ENCODE results near the gene IGF2R.
"Not testable (repeated sequence)": the region's sequence is repeated elsewhere in the genome, so short reads cannot be mapped to it uniquely, and the experiment has no call there.

IGF2R gene

DNA sequence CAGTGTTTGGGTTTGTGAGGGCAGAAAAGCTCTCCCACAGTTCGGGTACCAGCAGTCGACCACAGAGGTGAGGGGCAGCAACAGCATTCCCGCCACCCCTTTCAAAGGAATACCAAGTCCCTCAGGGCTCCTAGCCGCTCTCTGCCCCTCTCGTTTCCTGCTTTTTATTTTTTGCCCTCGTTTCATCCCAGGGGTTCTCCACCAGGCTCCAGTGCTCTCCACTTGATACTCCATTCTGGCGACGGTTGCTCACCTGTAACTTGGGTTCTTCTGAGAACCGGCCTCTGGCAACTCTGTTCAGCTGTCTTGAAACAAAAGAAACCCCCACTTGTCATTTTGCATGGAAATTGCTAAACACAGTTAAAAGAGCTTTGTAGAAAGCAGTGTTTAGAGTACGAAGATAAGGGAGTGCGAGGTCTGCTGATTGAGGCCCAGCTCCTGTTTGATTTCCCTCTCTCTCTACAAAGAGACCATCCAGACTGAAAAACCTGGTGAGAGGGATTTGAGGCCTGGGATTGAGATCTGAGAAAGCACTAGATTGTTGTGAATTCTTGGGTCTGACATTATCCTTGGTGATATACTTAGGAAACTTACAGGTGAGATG lies 28.7 kb downstream of the IGF2R start:
- no peak for DNase-seq

DNA sequence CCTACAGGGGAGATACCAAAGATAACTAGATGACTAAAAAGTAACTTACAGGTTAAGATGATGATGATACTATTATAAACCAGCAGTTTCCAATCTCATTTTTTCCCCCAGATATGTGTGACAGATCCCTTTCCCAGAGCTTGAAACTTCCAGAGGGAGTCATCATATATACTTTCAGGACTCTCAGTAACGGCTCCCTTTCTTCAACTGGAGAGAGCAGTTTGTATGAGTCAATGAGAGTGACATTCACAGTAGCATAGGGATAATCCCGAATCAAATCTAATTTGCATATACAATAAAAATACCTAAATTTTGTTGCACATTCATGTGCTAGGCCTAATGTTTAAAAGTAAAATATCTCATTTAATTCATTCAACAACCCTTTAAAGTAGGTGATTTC lies 29.7 kb downstream of the IGF2R start:
- DNase-seq, result no peak

DNA sequence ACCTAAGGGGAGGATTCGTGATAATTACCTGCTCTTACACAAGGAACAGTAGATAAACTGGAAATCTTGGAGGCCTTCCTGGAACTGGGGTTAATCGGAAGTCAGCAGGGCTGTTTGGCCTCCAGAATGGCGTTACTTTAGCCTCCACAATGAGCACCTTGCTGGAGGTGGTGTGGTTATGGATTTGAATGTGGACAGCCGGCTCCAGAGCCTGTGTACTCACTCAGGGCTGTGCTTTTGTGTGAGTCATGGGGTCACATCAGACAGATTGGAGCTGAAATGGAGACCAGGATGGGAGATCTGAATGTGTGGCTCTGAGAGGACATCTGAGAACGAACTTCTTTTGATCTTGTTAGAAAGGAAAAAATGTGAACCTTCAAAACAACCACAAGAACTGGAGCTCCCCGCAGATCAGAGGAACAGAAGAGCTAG lies 30.4 kb downstream of the IGF2R start:
- no peak for DNase-seq

DNA sequence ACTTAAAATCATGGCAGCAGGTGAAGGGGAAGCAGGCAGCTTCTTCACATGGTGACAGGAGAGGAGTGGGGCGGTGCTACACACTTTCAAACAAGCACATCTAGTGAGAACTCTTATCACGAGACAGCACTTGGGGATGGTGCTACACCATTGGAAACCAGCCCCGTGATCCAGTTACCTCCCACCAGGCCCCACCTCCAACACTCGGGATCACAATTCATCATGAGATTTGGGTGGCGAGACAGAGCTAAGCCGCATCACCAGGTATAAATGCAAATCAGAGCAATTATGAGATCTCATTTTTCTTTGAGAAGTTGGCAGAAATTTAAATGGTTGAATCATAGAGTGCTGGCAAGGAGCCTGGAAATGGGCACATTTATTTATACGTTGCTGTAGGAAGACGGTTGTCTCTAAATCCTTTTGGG lies 31.4 kb downstream of the IGF2R start:
- no peak for DNase-seq

DNA sequence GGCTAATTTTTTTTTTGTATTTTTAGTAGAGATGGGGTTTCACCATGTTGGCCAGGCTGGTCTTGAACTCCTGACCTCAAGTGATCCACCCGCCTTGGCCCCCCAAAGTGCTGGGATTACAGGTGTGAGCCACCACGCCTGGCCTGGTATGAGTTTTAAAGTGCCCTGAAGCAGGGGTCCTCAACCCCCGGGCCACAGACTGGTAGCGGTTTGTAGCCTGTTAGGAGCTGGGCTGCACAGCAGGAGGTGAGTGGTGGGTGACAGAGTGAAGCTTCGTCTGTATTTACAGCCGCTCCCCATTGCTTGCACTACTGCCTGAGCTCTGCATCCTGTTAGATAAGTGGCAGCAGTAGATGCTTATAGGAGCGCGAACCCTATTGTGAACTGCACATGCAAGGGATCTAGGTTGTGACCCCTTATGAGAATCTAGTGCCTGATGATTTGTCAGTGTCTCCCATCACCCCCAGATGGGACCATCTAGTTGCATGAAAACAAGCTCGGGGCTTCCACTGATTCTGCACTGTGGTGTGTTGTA lies 32.1 kb downstream of the IGF2R start:
- DNase-seq, result not testable (repeated sequence)

DNA sequence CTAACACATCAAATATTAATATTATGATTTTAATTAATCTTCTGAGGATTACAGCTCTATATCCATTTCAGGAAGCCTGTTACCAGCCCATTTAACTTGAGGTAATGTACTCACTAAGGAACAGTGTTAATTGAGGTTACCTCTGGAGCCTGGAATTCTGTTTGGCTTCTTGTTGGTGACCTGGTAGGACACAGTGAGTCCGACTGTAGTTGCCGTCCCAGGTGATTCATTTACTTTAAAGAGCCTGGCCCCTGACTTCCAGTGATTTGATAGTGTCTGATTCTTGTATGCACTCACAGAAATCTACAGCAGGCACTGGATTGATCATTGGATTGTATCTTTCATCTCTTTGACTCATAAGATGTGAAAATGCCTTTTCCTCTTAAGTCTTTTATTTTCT lies 34.0 kb downstream of the IGF2R start:
- DNase-seq, result no peak

DNA sequence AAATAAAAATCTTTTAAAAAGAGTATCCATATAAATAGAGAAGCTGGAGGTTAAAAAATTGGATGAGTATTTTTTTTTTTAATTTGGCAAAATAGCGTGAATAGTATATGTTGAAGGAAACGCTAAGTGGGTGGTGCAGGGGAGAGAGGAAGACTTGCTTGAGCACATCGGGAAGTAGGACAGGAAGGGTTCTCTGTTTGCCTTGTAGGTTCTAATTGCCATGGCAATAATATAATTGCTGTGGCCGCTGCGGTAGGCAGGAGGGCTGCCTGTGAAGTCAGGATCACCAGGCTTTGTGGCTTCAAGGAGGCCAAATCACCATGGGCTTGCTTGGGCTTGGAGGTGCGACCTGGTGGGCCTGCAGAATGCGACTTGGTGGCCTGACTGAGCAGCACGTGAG lies 35.1 kb downstream of the IGF2R start:
- DNase-seq, result no peak

DNA sequence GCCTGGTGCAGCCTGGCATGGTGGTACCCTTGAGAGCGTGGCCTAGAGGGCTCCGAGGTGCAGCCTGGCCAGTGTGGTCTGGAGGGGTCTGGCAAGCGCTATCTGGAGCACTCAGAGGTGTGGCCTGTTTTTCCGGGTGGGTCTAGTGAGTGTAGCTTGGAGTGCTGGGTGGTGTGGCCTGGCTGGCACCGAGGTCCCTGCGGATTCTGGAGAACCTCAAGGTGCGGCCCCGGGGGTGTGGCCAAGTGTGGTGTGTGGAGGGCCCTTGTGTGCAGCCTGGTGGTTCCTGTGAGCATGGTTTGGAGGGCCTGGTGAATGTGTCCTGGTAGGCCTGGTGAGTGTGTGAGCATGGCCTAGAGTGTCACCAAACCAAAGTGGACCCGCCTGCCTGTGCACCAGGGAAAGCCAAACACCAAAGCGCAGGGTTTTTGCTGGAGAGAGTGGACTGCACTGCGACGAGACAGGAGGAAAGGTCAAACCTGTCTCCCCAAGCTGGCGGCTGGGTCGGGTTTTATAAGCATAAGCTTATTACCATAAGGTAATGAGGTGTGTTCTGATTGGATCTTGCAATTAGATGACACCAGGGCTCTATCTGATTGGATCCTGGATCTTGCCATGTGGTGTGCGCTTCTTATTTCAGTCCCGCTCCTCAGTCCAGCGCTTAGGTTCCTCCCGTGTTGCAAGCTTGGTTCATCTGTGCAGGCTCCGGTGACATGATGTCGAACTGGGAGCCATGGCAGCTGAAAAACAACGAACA lies 35.7 kb downstream of the IGF2R start:
- no peak for DNase-seq

DNA sequence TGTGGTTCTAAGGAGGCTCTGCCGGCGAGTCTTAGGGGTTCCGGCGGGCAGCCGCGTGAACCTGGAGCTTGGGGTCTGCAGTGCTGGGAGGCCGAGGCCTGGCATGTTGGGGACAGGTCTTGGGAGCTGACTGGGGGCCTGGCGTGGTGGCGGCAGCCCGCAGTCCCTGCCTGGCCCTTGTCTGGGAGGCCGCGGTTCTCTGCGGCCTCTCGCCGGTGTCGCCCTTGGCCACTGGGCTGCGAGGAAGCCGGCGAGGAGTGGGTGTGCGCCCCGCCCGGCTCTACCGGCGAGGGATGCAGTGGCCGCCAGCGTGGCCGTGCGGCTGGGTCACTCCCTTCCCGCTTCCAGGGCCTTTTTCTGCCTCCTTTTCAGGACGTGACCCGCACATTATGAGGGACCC lies 36.3 kb downstream of the IGF2R start:
- DNase-seq, result no peak

DNA sequence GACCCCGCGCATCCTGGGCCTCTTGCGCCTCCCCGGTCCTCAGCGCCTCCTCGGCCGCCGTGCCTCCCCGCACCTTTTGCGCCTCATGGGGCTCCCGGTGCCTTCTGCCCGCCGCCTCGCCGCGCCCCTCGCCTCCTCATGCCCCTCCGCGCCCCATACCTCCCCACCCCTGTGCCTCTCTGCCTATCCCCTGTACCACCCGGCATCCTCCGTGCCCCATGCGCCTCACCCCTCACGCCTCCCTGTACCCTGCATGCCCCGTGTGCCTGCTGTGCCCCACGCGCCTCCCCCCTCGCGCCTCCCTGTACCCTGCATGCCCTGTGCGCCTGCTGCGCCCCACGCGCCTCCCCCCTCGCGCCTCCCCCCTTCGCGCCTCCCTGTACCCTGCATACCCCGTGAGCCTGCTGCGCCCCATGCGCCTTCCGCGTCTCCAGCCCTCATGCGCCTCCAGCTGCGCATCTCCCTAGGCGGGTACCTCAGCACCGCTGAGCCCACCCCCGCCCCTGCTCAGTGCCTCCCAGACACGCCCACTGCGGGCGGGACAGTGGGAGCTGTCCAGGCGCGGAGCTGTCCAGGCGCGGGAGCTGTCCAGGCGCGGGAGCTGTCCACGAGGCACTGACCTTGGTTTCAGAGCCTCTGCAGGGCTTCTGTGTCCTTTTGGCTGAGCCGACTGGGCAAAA lies 37.1 kb downstream of the IGF2R start:
- no peak for DNase-seq

DNA sequence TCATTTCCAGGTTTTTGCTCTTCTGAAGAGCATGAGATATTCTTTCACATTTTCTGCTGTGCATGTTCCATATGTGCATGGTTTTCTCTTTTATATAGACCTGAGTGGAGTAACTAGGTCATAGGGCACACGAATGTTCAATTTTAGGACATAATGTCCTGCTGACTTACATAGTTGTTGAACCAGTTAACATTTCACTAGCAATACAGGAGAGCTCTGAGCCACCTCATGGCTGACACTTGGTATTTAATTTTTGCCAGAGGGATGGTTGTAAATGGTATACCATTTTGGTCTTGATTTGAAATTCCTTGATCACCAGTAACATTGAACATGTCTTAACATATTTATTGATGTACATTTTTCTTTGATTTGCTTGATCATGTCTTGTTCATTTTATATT lies 38.3 kb downstream of the IGF2R start:
- no peak for DNase-seq

DNA sequence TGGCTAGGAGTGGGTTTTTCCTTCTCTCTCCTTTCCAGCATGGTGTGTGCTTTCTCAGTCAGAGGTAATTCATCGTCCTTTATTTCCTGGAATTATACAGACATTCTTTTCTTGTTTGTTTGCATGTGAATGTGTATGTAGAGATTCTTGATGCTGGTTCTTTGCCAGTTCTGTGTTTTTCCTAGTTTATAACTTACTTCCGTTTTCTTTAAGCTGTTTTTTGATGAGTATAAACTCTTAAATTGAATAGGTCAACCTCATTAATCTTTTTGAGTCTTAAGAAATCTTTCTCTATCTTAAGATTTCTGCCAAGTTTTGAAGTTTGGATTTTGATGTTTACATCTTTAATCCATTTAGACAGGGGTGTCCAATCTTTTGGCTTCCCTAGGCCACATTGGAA lies 38.7 kb downstream of the IGF2R start:
- DNase-seq, result no peak

DNA sequence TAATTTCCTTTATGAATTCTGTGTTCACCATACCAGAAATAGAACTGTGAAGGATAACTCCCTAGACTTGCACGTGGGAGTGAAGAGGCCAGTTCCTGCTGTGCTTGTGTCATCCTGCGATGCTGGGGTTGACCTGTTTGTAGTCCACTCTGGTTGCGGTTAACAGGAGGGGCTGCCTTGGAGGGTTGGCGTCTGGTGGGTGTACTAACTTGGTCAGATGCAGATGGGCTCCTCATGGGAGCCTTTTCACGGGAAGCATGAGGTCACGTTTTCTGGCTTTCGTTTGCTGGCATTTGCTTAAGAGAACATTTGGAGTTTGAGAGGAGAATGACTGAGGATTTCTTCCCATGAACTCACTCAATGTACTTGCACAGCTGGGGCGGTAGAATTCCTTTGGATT lies 41.2 kb downstream of the IGF2R start:
- DNase-seq, result no peak

DNA sequence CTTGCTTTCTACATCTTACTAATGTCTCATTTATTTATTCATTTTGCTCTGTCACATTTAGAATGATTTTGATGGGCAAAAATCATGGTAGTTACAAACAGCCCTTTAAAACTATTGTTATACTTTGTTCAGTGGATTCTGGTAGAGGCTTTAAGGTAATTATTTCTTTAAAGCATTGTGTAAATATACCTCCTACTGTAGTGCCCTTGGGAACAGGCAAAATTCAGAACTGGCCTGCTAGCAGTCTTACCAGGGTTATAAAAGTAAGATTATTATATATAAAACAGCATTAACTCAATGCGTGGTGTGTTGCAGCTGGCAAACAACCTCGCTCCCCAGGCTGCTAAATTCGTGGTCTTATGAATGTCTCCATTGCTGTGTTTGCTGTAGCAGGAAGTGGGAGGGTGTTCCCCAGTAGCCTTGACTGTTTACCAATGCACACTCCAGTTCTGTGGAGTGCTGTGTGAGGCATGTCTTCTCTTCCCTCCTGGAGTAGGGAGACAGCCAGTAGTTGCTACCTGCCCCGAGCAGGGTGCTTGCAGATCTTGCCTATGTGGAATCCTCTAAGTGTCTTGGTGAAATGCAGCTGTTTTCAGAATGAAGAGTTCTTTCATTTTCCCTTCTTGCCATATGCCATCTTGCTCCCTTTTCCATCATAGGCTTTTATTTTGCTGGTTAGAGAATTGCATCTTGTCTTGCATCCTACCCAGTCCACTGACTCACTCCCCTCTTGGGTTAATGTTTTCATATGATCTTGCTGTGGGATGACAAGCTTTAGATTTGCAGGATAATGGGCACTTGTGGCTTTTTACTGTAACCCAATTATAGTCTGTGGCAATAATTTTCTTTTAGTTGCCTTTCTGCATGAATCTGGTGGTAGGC lies 45.3 kb downstream of the IGF2R start:
- no peak for DNase-seq

DNA sequence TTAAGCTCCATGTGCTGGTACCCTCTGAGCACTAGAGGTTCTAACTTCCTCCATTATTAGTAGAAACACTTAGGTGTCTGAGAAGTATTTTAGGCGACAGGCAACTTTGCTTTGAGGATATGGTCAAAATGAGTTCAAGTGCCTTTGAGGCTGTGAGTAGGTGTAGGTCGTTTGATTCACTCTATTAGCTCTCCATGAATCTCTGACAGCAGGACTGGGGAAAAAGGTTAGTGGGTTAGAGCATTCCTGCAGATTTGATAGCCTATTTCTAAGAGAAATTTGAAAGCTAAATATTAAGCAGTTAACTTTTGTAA lies 45.9 kb downstream of the IGF2R start:
- no peak for DNase-seq

DNA sequence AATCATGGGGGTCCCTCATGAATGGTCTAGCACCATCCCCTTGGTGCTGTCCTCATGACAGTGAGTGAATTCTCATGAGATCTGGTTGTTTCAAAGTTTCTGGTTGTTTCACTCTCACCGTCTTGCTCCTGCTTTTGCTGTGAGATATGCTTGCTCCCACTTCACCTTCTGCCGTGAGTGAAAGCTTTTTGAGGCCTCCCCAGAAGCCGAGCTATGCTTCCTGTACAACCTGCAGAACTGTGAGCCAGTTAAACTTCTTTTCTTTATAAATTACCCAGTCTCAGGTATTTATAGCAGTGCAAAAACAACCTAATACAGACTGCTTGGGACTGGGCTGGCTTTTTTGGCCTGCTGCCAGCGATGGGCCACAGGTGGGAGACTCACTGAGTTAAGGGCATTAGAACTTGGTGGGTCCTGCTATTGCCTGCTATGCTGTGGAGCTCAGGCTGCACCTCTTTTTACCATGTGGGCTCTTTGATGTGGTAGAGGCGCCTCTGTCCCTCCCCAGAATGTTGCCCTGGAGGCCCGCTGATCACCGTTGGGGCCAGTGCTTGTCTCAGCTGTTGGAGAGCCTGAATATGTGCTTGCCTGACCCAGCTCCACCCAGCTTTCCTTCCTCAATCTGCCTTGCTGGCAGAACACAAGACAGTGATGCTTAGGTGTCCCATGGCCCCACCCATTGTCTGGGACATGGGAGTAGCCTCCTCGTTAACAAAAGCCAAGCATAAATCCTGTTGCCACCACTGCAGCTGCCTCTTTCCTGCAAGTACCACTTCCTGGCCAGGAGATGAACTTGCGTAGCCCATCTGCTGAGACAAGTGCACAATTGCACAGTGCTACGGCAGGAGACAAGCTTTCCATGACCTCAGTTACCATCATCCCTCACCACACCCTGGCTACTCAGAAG lies 47.1 kb downstream of the IGF2R start:
- DNase-seq, result no peak

DNA sequence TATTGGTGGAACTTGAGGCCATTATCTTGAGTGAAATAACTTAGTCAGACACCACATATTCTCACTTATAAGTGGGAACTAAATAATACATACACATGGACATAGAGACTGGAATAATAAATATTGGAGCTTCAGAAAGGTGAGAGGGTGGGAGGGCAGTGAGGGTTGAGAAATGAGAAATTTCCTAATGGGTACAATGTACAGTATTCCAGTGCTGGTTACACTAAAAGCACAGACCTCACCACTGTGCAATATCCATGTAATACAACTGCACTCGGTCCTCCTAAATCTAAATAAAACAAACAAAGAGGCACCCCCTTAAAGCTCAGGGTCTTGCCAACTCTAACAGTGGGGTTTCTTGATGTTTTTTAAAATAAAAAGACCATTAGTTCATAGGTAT lies 53.2 kb downstream of the IGF2R start:
- no peak for DNase-seq

DNA sequence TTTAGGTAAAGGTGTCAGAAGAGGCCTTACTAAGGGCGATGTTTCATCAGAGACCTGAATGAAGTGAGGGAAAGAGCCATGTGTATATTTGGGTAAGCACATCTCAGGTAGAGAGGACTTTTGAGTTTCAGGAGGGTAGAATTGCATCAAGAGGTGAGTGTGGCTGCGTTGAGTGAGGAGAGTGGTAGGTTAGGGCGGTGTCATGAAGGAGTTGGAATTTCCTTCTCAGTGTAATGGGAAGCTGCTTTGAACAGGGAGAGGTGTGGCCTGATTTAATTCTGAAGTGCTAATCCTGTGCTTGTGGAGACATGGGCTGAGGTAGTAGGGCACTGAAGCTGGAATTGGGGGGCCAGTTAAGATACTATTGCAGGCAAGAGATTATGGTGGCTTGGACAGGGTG lies 53.9 kb downstream of the IGF2R start:
- DNase-seq, result no peak

DNA sequence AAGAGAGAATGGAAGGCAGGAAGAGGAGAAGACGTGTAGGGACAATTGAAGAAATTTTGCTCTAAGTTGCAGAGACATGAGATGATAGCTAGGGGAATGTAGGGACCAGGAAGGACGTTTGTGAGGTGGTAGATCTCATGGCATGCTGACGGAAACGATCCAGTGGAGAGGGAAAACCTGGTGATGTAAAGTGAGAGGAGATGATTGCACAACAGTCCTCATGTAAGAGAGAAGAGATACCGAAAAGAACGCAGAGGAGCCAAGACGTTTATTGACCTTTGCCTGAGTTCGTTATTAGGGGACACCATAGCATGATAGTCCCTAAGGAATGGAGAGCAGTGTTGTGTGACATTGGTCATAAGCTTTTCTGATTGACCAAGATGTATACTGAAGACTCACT lies 55.3 kb downstream of the IGF2R start:
- DNase-seq, result no peak

DNA sequence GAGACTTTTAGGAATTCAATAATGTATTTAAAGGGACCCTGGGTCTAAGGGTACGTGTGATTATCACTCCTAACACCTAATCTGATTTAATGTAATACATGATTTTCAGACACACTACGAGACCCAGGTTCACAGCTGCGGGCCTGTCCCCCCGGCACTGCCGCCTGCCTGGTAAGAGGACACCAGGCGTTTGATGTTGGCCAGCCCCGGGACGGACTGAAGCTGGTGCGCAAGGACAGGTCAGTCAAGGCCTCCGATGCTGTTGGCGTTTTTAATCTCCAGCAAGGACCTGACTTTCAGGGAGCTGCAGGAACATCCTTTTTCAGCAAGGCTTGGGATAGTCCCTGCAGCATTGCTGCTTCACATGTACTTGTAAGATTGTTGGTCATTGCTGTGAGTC lies 58.2 kb downstream of the IGF2R start:
- DNase-seq, result no peak

DNA sequence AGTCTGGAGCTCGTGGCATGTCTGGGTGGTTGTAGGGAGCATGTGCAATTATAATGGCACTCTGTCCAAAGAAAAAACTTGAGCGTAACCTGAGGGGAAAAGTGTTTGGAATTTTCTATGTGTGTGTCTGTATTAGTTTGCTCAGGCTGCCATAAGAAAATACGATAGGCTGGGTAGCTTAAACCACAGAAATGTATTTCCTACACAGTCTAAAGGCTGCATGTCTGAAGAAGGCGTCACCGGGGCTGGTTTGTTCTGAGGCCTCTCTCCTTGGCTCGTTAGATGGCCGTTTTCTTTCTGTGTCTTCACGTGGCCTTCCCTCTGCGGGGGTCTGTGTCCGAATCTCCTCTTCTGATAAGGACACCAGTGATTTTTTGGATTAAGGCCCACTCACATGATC lies 59.0 kb downstream of the IGF2R start:
- DNase-seq, result no peak
